HCT116 (cell line): ENCODE measurements around the gene TSR1. TPM values are rescaled to one million over a fixed set of nuclear protein-coding genes. Genes with fewer than 3 reads are reported as not detected.

Experiments
- ATAC-seq: fragments of 200-7000 bp; cut with Tn5 transposase; 2 replicates; pipeline ENCODE4 v1.9.1; 2020; ENCODE audit warnings: mild to moderate bottlenecking, moderate library complexity
- BruUV-seq: library from RNA; stranded (reverse); fragments of 400-500 nt; replicated peaks from 2 replicates; lab custom pipeline; 2021; lab: Mats Ljungman, UMichigan
- CTCF ChIA-PET: fragments of 300-600 bp; sonication (Branson Sonifier 250); formaldehyde crosslinking; loops from one replicate; lab custom pipeline; 2021; ENCODE audit warnings: antibody characterized with exemption; lab: Charles Lee
- POLR2A ChIA-PET: fragments of 300-600, 350-600 bp; sonication (Branson Sonifier 250); formaldehyde crosslinking; loops from one replicate; lab custom pipeline; 2021; ENCODE audit warnings: antibody characterized with exemption; lab: Charles Lee
- RAD21 ChIA-PET, 2 experiments: fragments of 300-600 bp; sonication (Branson Sonifier 250); formaldehyde crosslinking; loops; one replicate each; lab custom pipeline; 2023; ENCODE audit warnings: low total read pairs in 2 of 2; ENCODE audit not compliant: uncharacterized antibody in 2 of 2, unreplicated experiment in 2 of 2, low non-redundant PET in 1 of 2; lab: Charles Lee
- DNase-seq: peaks from one replicate; pipeline ENCODE4 v3.0.0-alpha.2; 2010; ENCODE audit warnings: low read depth, low spot score
- H2AFZ ChIP-seq: fragments of 200-600 bp; shearing (Covaris generic), sonication (generic); 2 replicates; pipeline ENCODE4 v1.6.1; 2017; ENCODE audit warnings: low read depth, mixed run types, mixed read lengths, antibody characterized with exemption, low read length; ENCODE audit not compliant: poor library complexity, severe bottlenecking
- H3K27ac ChIP-seq: 2 replicates; pipeline ENCODE4 v1.5.1; 2012; ENCODE audit warnings: low read depth, low read length
- H3K27me3 ChIP-seq: fragments of 200-600 bp; sonication (generic); 2 replicates; pipeline ENCODE4 v1.6.1; 2016; ENCODE audit warnings: mixed run types, low read length, mixed read lengths; ENCODE audit not compliant: insufficient read depth
- H3K36me3 ChIP-seq, 2 experiments: fragments of 200-500 bp in 1 of 2; fragments of 200-600 bp in 1 of 2; sonication (Bioruptor generic) in 1 of 2; sonication (generic) in 1 of 2; 2 replicates each; pipeline versions ENCODE4 v1.5.1 to v1.6.1; 2014 to 2016; ENCODE audit warnings: low read length in 2 of 2, inconsistent platforms in 1 of 2, mixed read lengths in 1 of 2, mixed run types in 1 of 2; ENCODE audit not compliant: insufficient read depth in 2 of 2, control insufficient read depth in 1 of 2
- H3K4me1 ChIP-seq, 2 experiments: fragments of 200-600 bp in 1 of 2; sonication (generic) in 1 of 2; 2 replicates each; pipeline versions ENCODE4 v1.5.1 to v1.6.1; 2012 to 2017; ENCODE audit warnings: low read length in 2 of 2, inconsistent platforms in 1 of 2, mild to moderate bottlenecking in 1 of 2, mixed read lengths in 1 of 2, mixed run types in 1 of 2, moderate library complexity in 1 of 2; ENCODE audit not compliant: insufficient read depth in 2 of 2, control insufficient read depth in 1 of 2
- H3K4me2 ChIP-seq: fragments of 200-600 bp; sonication (generic); 2 replicates; pipeline ENCODE4 v1.6.1; 2017; ENCODE audit warnings: mixed run types, low read length, mixed read lengths
- H3K4me3 ChIP-seq, 2 experiments: fragments of 200-600 bp in 1 of 2; sonication (generic) in 1 of 2; replicated peaks in 1 of 2; 2 replicates each; pipeline ENCODE4 v1.5.1; 2011 to 2016; ENCODE audit warnings: low read length in 2 of 2, control low read depth in 1 of 2, low read depth in 1 of 2, mild to moderate bottlenecking in 1 of 2, mixed read lengths in 1 of 2, mixed run types in 1 of 2
- H3K79me2 ChIP-seq: fragments of 200-600 bp; sonication (generic); 2 replicates; pipeline ENCODE4 v1.6.1; 2017; ENCODE audit warnings: mild to moderate bottlenecking, mixed run types, low read length, moderate library complexity, mixed read lengths; ENCODE audit not compliant: insufficient read depth
- H3K9ac ChIP-seq: fragments of 200-600 bp; sonication (generic); 2 replicates; pipeline ENCODE4 v1.6.1; 2016; ENCODE audit warnings: low read length, mixed read lengths
- H3K9me2 ChIP-seq: fragments of 200-600 bp; sonication (generic), shearing (Covaris generic); 2 replicates; pipeline ENCODE4 v1.6.1; 2017; ENCODE audit warnings: mixed run types, mild to moderate bottlenecking, moderate library complexity; ENCODE audit not compliant: insufficient read depth
- H3K9me3 ChIP-seq, 2 experiments: fragments of 200-500 bp in 1 of 2; fragments of 200-600 bp in 1 of 2; sonication (Bioruptor generic) in 1 of 2; sonication (generic) in 1 of 2; 2 replicates each; pipeline ENCODE4 v1.6.1; 2014 to 2017; ENCODE audit warnings: low read length in 2 of 2, mixed read lengths in 2 of 2, inconsistent platforms in 1 of 2, low read depth in 1 of 2, mild to moderate bottlenecking in 1 of 2, mixed run types in 1 of 2, moderate library complexity in 1 of 2; ENCODE audit not compliant: control insufficient read depth in 1 of 2, insufficient read depth in 1 of 2
- H4K20me1 ChIP-seq: fragments of 200-600 bp; sonication (generic), shearing (Covaris generic); 2 replicates; pipeline ENCODE4 v1.6.1; 2017; ENCODE audit warnings: mixed run types, mild to moderate bottlenecking, moderate library complexity; ENCODE audit not compliant: insufficient read depth
- CBX3 ChIP-seq: IDR thresholded peaks from 2 replicates; pipeline ENCODE4 v1.6.1; 2012; ENCODE audit warnings: low read depth
- EGR1 ChIP-seq: IDR thresholded peaks from 2 replicates; pipeline ENCODE4 v1.6.1; 2012; ENCODE audit warnings: low read depth
- EZH2 ChIP-seq: fragments of 200-600 bp; sonication (generic); IDR thresholded peaks from 2 replicates; pipeline ENCODE4 v1.6.1; 2017; ENCODE audit warnings: antibody characterized with exemption, mixed run types
- EZH2phosphoT487 ChIP-seq: fragments of 200-600 bp; IDR thresholded peaks from 2 replicates; pipeline ENCODE4 v1.6.1; 2018; ENCODE audit warnings: antibody characterized with exemption, borderline replicate concordance
- FOSL1 ChIP-seq: IDR thresholded peaks from 2 replicates; pipeline ENCODE4 v1.6.1; 2012; ENCODE audit warnings: low read depth
- JUND ChIP-seq: IDR thresholded peaks from 2 replicates; pipeline ENCODE4 v1.6.1; 2012
- POLR2A ChIP-seq: IDR thresholded peaks from 2 replicates; pipeline ENCODE4 v1.7.0; 2011; ENCODE audit warnings: borderline replicate concordance; ENCODE audit not compliant: insufficient read depth, insufficient read length; ENCODE audit errors: extremely low read depth
- POLR2AphosphoS5 ChIP-seq: IDR thresholded peaks from 2 replicates; pipeline ENCODE4 v1.6.1; 2011; ENCODE audit warnings: mild to moderate bottlenecking, low read depth, low read length, moderate library complexity
- RAD21 ChIP-seq: IDR thresholded peaks from 2 replicates; pipeline ENCODE4 v1.6.1; 2012; ENCODE audit warnings: low read depth, mild to moderate bottlenecking
- SIN3A ChIP-seq: IDR thresholded peaks from 2 replicates; pipeline ENCODE4 v1.6.1; 2012; ENCODE audit warnings: low read depth
- SP1 ChIP-seq: IDR thresholded peaks from 2 replicates; pipeline ENCODE4 v1.6.1; 2012; ENCODE audit warnings: low read depth
- SRF ChIP-seq: IDR thresholded peaks from 2 replicates; pipeline ENCODE4 v1.6.1; 2012; ENCODE audit warnings: low read depth
- TCF7L2 ChIP-seq: IDR thresholded peaks from 2 replicates; pipeline ENCODE4 v1.7.0; 2011; ENCODE audit warnings: borderline replicate concordance, inconsistent platforms; ENCODE audit not compliant: insufficient read depth, insufficient read length; ENCODE audit errors: extremely low read depth
- YY1 ChIP-seq: IDR thresholded peaks from 2 replicates; pipeline ENCODE4 v1.6.1; 2011; ENCODE audit warnings: low read length, low read depth, moderate library complexity, mild to moderate bottlenecking; ENCODE audit not compliant: insufficient replicate concordance; ENCODE audit errors: extremely low read depth
- ZNF274 ChIP-seq: fragments of 200-500 bp; sonication (Bioruptor generic); IDR thresholded peaks from 2 replicates; pipeline ENCODE4 v1.6.1; 2014; ENCODE audit warnings: mild to moderate bottlenecking, low read depth, low read length, inconsistent platforms
- intact Hi-C: fragments of 100-400 bp; cut with micrococcal nuclease; formaldehyde crosslinking; loops from 2 replicates; pipeline ENCODE4 v1.10.0; 2022
- total RNA-seq: library from RNA; stranded (reverse); gene quantifications from one replicate; pipeline ENCODE4 v1.2.1, GENCODE V29; 2021; ENCODE audit not compliant: unreplicated experiment
- TF ChIP-seq, protein P1 (sequence below): IDR thresholded peaks from 2 replicates; pipeline ENCODE4 v1.6.1; 2011; ENCODE audit warnings: mild to moderate bottlenecking, low read length, moderate library complexity; ENCODE audit not compliant: insufficient replicate concordance; ENCODE audit errors: extremely low read depth
- TF ChIP-seq, protein P2 (sequence below), 3 experiments: fragments of 200-600 bp in 1 of 3; sonication (generic) in 1 of 3; IDR thresholded peaks in 2 of 3; conservative IDR thresholded peaks in 1 of 3; 2 replicates each; pipeline ENCODE4 v1.5.1; 2012 to 2017; ENCODE audit warnings: low read depth in 2 of 3, low read length in 2 of 3, antibody characterized with exemption in 1 of 3, borderline replicate concordance in 1 of 3, control low read depth in 1 of 3, mild to moderate bottlenecking in 1 of 3, mixed read lengths in 1 of 3, mixed run types in 1 of 3, moderate library complexity in 1 of 3; ENCODE audit not compliant: insufficient read depth in 1 of 3
- TF ChIP-seq, protein P3 (sequence below): IDR thresholded peaks from 2 replicates; pipeline ENCODE4 v1.6.1; 2012
- TF ChIP-seq, protein P4 (sequence below): IDR thresholded peaks from 2 replicates; pipeline ENCODE4 v1.6.1; 2012; ENCODE audit warnings: low read depth

The TSR1 gene
- total RNA-seq, 1 experiment from 2014 or later, result 77.2 TPM

DNA sequence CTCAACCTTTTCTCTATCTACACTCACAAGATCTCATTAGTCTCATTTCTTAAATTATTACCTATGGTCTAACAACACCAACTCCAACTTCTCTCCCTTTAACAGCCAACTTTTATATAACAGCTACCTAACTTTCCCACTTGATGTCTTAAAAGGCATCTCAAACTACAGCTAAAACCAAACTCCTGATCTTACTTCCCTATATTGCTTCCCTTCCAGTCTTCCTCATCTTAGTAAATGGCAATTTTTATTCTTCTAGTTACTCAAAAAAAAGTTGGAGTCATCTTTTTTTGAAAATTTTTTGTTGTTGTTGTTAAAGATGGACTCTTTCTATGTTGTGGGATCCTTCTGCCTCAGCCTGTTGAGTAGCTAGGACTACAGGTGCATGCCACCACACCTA, 17.2 kb downstream of the TSR1 start:
- Histone ChIP-seq H4K20me1 (no peaks in the 10 kb centered on the region), H3K27ac (no peak overlapping the region), H3K27me3 (no peaks in the 10 kb centered on the region), H3K4me2 (no peak overlapping the region), H3K79me2 (no peaks in the 10 kb centered on the region), H2AFZ (no peak overlapping the region), H3K9me2 (no peaks in the 10 kb centered on the region), H3K36me3 (peaks cover 14 to 18% of the 10 kb centered on the region in 2 experiments), H3K4me3 (no peak overlapping the region), H3K4me1 (peaks cover 12 to 19% of the 10 kb centered on the region in 2 experiments), H3K9me3 (no peaks in the 10 kb centered on the region), H3K9ac (no peak overlapping the region)
- no TSS peak for BruUV-seq
- ChIA-PET CTCF (no interaction called here), RAD21 (no interaction called here), POLR2A (no interaction called here)
- intact Hi-C loops, result no loop called here
- no peak for DNase-seq
- no peak for TF ChIP-seq RAD21
- no peak for TF ChIP-seq EGR1
- TF ChIP-seq ZNF274, result no peak
- TF ChIP-seq EZH2phosphoT487, result no peak
- TF ChIP-seq, protein P1, sequence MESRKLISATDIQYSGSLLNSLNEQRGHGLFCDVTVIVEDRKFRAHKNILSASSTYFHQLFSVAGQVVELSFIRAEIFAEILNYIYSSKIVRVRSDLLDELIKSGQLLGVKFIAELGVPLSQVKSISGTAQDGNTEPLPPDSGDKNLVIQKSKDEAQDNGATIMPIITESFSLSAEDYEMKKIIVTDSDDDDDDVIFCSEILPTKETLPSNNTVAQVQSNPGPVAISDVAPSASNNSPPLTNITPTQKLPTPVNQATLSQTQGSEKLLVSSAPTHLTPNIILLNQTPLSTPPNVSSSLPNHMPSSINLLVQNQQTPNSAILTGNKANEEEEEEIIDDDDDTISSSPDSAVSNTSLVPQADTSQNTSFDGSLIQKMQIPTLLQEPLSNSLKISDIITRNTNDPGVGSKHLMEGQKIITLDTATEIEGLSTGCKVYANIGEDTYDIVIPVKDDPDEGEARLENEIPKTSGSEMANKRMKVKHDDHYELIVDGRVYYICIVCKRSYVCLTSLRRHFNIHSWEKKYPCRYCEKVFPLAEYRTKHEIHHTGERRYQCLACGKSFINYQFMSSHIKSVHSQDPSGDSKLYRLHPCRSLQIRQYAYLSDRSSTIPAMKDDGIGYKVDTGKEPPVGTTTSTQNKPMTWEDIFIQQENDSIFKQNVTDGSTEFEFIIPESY, result no peak
- no peak for TF ChIP-seq SRF
- TF ChIP-seq SP1, result no peak
- TF ChIP-seq FOSL1, result no peak
- no peak for TF ChIP-seq POLR2AphosphoS5
- TF ChIP-seq SIN3A, result no peak
- TF ChIP-seq YY1, result no peak
- no peak for TF ChIP-seq CBX3
- TF ChIP-seq EZH2, result no peak
- TF ChIP-seq, protein P2, sequence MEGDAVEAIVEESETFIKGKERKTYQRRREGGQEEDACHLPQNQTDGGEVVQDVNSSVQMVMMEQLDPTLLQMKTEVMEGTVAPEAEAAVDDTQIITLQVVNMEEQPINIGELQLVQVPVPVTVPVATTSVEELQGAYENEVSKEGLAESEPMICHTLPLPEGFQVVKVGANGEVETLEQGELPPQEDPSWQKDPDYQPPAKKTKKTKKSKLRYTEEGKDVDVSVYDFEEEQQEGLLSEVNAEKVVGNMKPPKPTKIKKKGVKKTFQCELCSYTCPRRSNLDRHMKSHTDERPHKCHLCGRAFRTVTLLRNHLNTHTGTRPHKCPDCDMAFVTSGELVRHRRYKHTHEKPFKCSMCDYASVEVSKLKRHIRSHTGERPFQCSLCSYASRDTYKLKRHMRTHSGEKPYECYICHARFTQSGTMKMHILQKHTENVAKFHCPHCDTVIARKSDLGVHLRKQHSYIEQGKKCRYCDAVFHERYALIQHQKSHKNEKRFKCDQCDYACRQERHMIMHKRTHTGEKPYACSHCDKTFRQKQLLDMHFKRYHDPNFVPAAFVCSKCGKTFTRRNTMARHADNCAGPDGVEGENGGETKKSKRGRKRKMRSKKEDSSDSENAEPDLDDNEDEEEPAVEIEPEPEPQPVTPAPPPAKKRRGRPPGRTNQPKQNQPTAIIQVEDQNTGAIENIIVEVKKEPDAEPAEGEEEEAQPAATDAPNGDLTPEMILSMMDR (IDR thresholded peaks at IDR 0.05 in 2 of 3, conservative IDR thresholded peaks at IDR 0.05 in 1 of 3; ENCODE audit: borderline replicate concordance in 1 of 3, insufficient read depth in 1 of 3, low read depth in 2 of 3, low read length in 2 of 3), result no peak
- no peak for TF ChIP-seq POLR2A
- TF ChIP-seq, protein P3, sequence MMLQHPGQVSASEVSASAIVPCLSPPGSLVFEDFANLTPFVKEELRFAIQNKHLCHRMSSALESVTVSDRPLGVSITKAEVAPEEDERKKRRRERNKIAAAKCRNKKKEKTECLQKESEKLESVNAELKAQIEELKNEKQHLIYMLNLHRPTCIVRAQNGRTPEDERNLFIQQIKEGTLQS, result no peak
- TF ChIP-seq TCF7L2, result no peak
- no peak for TF ChIP-seq JUND
- TF ChIP-seq, protein P4, sequence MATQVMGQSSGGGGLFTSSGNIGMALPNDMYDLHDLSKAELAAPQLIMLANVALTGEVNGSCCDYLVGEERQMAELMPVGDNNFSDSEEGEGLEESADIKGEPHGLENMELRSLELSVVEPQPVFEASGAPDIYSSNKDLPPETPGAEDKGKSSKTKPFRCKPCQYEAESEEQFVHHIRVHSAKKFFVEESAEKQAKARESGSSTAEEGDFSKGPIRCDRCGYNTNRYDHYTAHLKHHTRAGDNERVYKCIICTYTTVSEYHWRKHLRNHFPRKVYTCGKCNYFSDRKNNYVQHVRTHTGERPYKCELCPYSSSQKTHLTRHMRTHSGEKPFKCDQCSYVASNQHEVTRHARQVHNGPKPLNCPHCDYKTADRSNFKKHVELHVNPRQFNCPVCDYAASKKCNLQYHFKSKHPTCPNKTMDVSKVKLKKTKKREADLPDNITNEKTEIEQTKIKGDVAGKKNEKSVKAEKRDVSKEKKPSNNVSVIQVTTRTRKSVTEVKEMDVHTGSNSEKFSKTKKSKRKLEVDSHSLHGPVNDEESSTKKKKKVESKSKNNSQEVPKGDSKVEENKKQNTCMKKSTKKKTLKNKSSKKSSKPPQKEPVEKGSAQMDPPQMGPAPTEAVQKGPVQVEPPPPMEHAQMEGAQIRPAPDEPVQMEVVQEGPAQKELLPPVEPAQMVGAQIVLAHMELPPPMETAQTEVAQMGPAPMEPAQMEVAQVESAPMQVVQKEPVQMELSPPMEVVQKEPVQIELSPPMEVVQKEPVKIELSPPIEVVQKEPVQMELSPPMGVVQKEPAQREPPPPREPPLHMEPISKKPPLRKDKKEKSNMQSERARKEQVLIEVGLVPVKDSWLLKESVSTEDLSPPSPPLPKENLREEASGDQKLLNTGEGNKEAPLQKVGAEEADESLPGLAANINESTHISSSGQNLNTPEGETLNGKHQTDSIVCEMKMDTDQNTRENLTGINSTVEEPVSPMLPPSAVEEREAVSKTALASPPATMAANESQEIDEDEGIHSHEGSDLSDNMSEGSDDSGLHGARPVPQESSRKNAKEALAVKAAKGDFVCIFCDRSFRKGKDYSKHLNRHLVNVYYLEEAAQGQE, result no peak
- no peak for ATAC-seq
